ENCODE results near the gene GRIN2D. TPM values are rescaled to one million over a fixed set of nuclear protein-coding genes. Genes with fewer than 3 reads are reported as not detected.

The GRIN2D gene
- total and polyA plus RNA-seq, 2 of the 8 experiments (the other 6 are each of a cell fraction or from before 2014, with no cell fraction given), result 2.2 to 12.4 TPM

DNA sequence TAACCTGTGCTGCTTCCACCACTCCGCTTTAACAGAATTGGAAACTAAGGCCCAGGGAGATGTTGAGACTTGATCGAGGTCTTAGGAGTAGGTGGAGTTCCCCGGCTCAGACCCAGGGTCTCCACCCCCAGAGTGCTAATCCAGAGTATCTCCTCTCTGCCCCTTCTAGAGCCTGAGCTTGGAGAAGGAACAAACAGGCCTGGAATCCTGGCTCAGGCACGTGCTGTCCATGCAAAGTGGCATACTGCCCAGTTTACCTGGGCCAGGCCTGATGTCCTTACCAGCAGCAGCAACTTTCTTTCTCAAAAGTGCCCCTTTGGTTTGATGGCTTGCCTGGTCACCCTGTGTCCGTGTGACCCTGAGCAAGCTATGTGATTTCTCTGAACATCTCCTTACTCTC lies 25.6 kb upstream of the GRIN2D start (continued):
- TF ChIP-seq TBP (IDR thresholded peaks at IDR 0.05; ENCODE audit: low read depth, low read length) (no peak), EGR1 (IDR thresholded peaks at IDR 0.05; ENCODE audit: borderline replicate concordance, low read depth, low read length) (no peak), CREB1 (IDR thresholded peaks at IDR 0.05) (no peak)

Data from H1 (cell line).